Measurements from ENCODE around the gene GPC5. TPM values are rescaled to one million over a fixed set of nuclear protein-coding genes. Genes with fewer than 3 reads are reported as not detected.

Gene GPC5
- total and polyA plus RNA-seq, 2 of the 13 experiments (the other 11 are each of a cell fraction or from before 2014, with no cell fraction given), result 0.02 to 0.07 TPM

DNA sequence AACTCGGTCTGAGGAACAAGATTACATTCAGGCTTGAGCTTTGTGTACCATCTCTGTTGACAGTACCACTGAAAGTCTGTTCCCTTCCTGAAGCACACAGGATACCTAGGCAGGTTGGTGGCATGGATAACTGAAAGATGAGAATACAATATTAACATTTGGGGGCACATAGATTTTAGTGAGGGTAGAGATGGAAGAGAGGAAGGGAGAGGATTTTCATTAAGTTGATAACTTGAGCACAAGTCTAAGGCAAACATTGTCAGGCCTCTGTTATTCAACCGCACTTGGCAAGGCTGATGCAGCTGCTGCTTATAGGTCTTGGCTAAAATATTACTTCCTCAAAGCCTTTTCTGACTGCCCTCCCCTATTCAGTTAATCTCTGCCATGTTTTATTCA, 40.0 kb upstream of the GPC5 start:
- TF ChIP-seq SKIL (CRISPR knock-in tag; IDR thresholded peaks at IDR 0.05; ENCODE audit: borderline replicate concordance) (0 out of 2 replicates have a peak, but pooled peaks have one; percentile 17), POLR2AphosphoS2 (IDR thresholded peaks at IDR 0.05; ENCODE audit: low read depth, low read length) (peak; percentile 72; the same call in 1 of the 2 replicates), POLR2AphosphoS5 (IDR thresholded peaks at IDR 0.05; ENCODE audit: low read depth, low read length) (peak; percentile 47; the same call in 1 of the 2 replicates), HNRNPK (IDR thresholded peaks at IDR 0.05; ENCODE audit: low read depth, low read length, poor library complexity, severe bottlenecking) (peak; percentile 14), FOXA3 (CRISPR knock-in tag; IDR thresholded peaks at IDR 0.05) (0 out of 2 replicates have a peak, but pooled peaks have one; percentile 44), AGO2 (optimal IDR thresholded peaks at IDR 0.05; ENCODE audit: low read depth, low read length) (peak; percentile 92), HOXA5 (CRISPR knock-in tag; IDR thresholded peaks at IDR 0.05) (no peak), BCLAF1 (IDR thresholded peaks at IDR 0.05) (no peak), NFIC (IDR thresholded peaks at IDR 0.05; ENCODE audit: low read length) (0 out of 2 replicates have a peak, but pooled peaks have one; percentile 22), RBFOX2 (IDR thresholded peaks at IDR 0.05; ENCODE audit: low read depth, low read length) (0 out of 2 replicates have a peak, but pooled peaks have one; percentile 26), MIXL1 (CRISPR knock-in tag; IDR thresholded peaks at IDR 0.05) (no peak), RBM22 (optimal IDR thresholded peaks at IDR 0.05; ENCODE audit: low read length) (peak; percentile 95), POLR2G (IDR thresholded peaks at IDR 0.05; ENCODE audit: low read depth, low read length) (peak; percentile 50), MBD4 (IDR thresholded peaks at IDR 0.05; ENCODE audit: borderline replicate concordance, low read length) (peak; percentile 80; the same call in 1 of the 2 replicates), ZKSCAN8 (CRISPR knock-in tag; IDR thresholded peaks at IDR 0.05; ENCODE audit: borderline replicate concordance) (0 out of 2 replicates have a peak, but pooled peaks have one; percentile 31), PAF1 (CRISPR knock-in tag; IDR thresholded peaks at IDR 0.05) (peak; percentile 74; the same call in 1 of the 2 replicates), ZNF780A (CRISPR knock-in tag; IDR thresholded peaks at IDR 0.05) (no peak), NCOA5 (CRISPR knock-in tag; IDR thresholded peaks at IDR 0.05) (no peak), ZNF317 (CRISPR knock-in tag; IDR thresholded peaks at IDR 0.05) (0 out of 2 replicates have a peak, but pooled peaks have one; percentile 24), MAX (IDR thresholded peaks at IDR 0.05) (no peak), FOXP1 (IDR thresholded peaks at IDR 0.05) (no peak), FOXP1 (CRISPR knock-in tag; IDR thresholded peaks at IDR 0.05) (0 out of 2 replicates have a peak, but pooled peaks have one; percentile 8), POLR2A (IDR thresholded peaks at IDR 0.05; ENCODE audit: insufficient read depth in 1 of 2, low read depth in 2 of 2, low read length in 2 of 2) (peak in 1 of 2 experiments; percentile 45; a peak in 2 of 4 replicates), RELA (CRISPR knock-in tag; IDR thresholded peaks at IDR 0.05) (no peak)
- H2AFZ ChIP-seq (ENCODE audit: low read length), result no peak overlapping the region
- peaks cover 2% of the 10 kb centered on the region for H3K79me2 ChIP-seq (ENCODE audit: insufficient read depth, low read length)
- no peaks in the 10 kb centered on the region for H3K9me3 ChIP-seq (ENCODE audit: low read length)
- peaks cover 3 to 26% of the 10 kb centered on the region in 2 experiments for H3K36me3 ChIP-seq (replicated peaks in 1 of 2; ENCODE audit: control insufficient read depth in 1 of 2, insufficient read depth in 2 of 2, low read length in 2 of 2)
- intact Hi-C loops (cut with micrococcal nuclease; ENCODE audit: unreplicated experiment), result no loop called here
- ChIA-PET POLR2A (interaction anchor here (0.9 to 1.1 kb wide), 2 partner anchors 12 to 14 kb away, joined by 3 read pairs; no protein-coding TSS in a partner anchor), CTCF (ENCODE audit: low intra/inter-chr PET ratio, low total read pairs) (no interaction called here)
- ATAC-seq (peak; percentile 3), FAIRE-seq (no peak), DNase-seq (ENCODE audit: low spot score) (no peak)
- peaks cover 35% of the 10 kb centered on the region for H4K20me1 ChIP-seq (ENCODE audit: insufficient read depth, low read length)
- no TSS peak for BruUV-seq (replicated peaks)
- in situ Hi-C loops (cut with HindIII; ENCODE audit: extremely low pct_ligation_motif_present, low pct_unique_long_range_greater_than_20kb), result no loop called here
- WGBS (ENCODE audit: low lambda C conversion rate), result 53% methylated on average over 2 of the region's 2 CpGs
- H3K4me3 ChIP-seq (replicated peaks in 1 of 3; ENCODE audit: insufficient read depth in 1 of 3, low read depth in 2 of 3, low read length in 3 of 3), result no peak overlapping the region
- H3K4me1 ChIP-seq (ENCODE audit: insufficient read depth, low read length), result peaks cover 100% of the 10 kb centered on the region
- H3K27ac ChIP-seq (ENCODE audit: extremely low read length, insufficient read depth, low read length), result no peak overlapping the region
- H3K4me2 ChIP-seq (ENCODE audit: low read depth, low read length), result no peak overlapping the region
- no peak overlapping the region for H3K9ac ChIP-seq (ENCODE audit: insufficient read depth, low read depth, low read length)
- H3K27me3 ChIP-seq (ENCODE audit: control insufficient read depth in 1 of 2, insufficient read depth in 2 of 2, low read length in 2 of 2), result no peaks in the 10 kb centered on the region

Data from HepG2 (cell line).